ENCODE results near the gene TGOLN2.
"Not testable (repeated sequence)": the region's sequence is repeated elsewhere in the genome, so short reads cannot be mapped to it uniquely, and the experiment has no call there.

The TGOLN2 gene

GRCh38 chr2:85340034-85340892 is 12.5 kb upstream of the TGOLN2 start:
- no peak for DNase-seq

GRCh38 chr2:85334928-85335327 is 7.1 kb upstream of the TGOLN2 start:
- DNase-seq: no peak

- not testable (repeated sequence) for DNase-seq
Observed at GRCh38 chr2:85333877-85334276, 6.1 kb upstream of the TGOLN2 start.

- no peak for DNase-seq
Observed at GRCh38 chr2:85330839-85331636, 3.2 kb upstream of the TGOLN2 start.

- not testable (repeated sequence) for DNase-seq
Observed at GRCh38 chr2:85329701-85330100, 1.9 kb upstream of the TGOLN2 start.

- no peak for DNase-seq
Observed at GRCh38 chr2:85329181-85329651, 1.4 kb upstream of the TGOLN2 start.

- peak in 2 of 4 experiments; percentile 54 to 65 for DNase-seq
Observed at GRCh38 chr2:85327160-85327821, 498 bp downstream of the TGOLN2 start.

- DNase-seq: peak in 2 of 4 experiments; percentile 27 to 28
Observed at GRCh38 chr2:85326406-85327159, 1.2 kb downstream of the TGOLN2 start.

- no peak for DNase-seq
Observed at GRCh38 chr2:85325466-85325811, 2.4 kb downstream of the TGOLN2 start.

GRCh38 chr2:85324639-85325465 is 2.9 kb downstream of the TGOLN2 start:
- DNase-seq: no peak

- not testable (repeated sequence) for DNase-seq
Observed at GRCh38 chr2:85323988-85324367, 3.8 kb downstream of the TGOLN2 start.

GRCh38 chr2:85323351-85323987 is 4.3 kb downstream of the TGOLN2 start:
- no peak for DNase-seq

GRCh38 chr2:85319796-85320195 is 8.0 kb downstream of the TGOLN2 start:
- no peak for DNase-seq

GRCh38 chr2:85318222-85319074 is 9.3 kb downstream of the TGOLN2 start:
- no peak for DNase-seq

GRCh38 chr2:85315921-85316320 is 11.9 kb downstream of the TGOLN2 start:
- not testable (repeated sequence) for DNase-seq

- no peak for DNase-seq
Observed at GRCh38 chr2:85314884-85315242, 12.9 kb downstream of the TGOLN2 start.

- no peak for DNase-seq
Observed at GRCh38 chr2:85312404-85312803, 15.4 kb downstream of the TGOLN2 start.

- no peak for DNase-seq
Observed at GRCh38 chr2:85310330-85310729, 17.5 kb downstream of the TGOLN2 start.

- DNase-seq: peak in 1 of 4 experiments; percentile 30
Observed at GRCh38 chr2:85309699-85310321, 18.0 kb downstream of the TGOLN2 start.

Measured in activated naive CD4-positive, alpha-beta T cell (primary cell).